GM21737 (cell line): Measurements from ENCODE around the gene PLA2G2F.

Source experiments
- ATAC-seq: cut with Tn5 transposase; IDR thresholded peaks from one replicate; pipeline ENCODE4 v1.9.1; 2021; ENCODE audit warnings: mild to moderate bottlenecking, moderate library complexity; ENCODE audit not compliant: unreplicated experiment

PLA2G2F gene

GRCh38 chr1:20141466-20141865 is 2.3 kb downstream of the PLA2G2F start:
- ATAC-seq, result no peak

- no peak for ATAC-seq
Measured at GRCh38 chr1:20142001-20142710, 3.0 kb downstream of the PLA2G2F start.

- ATAC-seq, result no peak
Measured at GRCh38 chr1:20143318-20143717, 4.2 kb downstream of the PLA2G2F start.

GRCh38 chr1:20143734-20144565 is 4.8 kb downstream of the PLA2G2F start:
- ATAC-seq, result no peak

GRCh38 chr1:20147846-20148570 is 8.9 kb downstream of the PLA2G2F start:
- ATAC-seq, result no peak

- ATAC-seq, result no peak
Measured at GRCh38 chr1:20148571-20149500, 9.7 kb downstream of the PLA2G2F start.

GRCh38 chr1:20149601-20150325 is 10.6 kb downstream of the PLA2G2F start:
- ATAC-seq, result no peak

- no peak for ATAC-seq
Measured at GRCh38 chr1:20150326-20150705, 11.2 kb downstream of the PLA2G2F start.

- ATAC-seq, result no peak
Measured at GRCh38 chr1:20150969-20151368, 11.8 kb downstream of the PLA2G2F start.

GRCh38 chr1:20151906-20152598 is 12.9 kb downstream of the PLA2G2F start:
- no peak for ATAC-seq

- no peak for ATAC-seq
Measured at GRCh38 chr1:20152599-20152930, 13.4 kb downstream of the PLA2G2F start.

DNA sequence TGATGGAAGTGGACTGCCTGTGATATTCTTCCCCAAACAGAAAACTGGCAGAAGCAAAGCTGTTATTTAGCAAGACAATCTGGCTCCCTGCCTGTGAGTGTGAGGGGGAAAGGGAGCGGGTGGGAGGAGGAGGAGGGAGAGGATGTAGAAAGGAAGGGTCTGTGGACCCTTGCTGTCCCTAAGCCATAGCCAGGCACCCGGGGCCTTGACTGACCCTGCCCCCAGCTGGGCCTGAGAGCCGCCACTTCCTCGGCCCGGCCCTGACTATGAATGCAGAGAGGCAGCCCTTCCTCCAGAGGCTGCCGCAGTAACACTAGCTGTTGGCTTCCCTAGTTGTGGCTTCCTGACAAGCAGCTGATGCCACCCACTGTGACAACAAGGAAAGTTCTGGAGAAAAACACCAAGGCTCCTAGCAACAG is 13.9 kb downstream of the PLA2G2F start:
- no peak for ATAC-seq

GRCh38 chr1:20154301-20154831 is 15.2 kb downstream of the PLA2G2F start:
- ATAC-seq, result no peak

- ATAC-seq, result no peak
Measured at GRCh38 chr1:20158358-20159070, 19.4 kb downstream of the PLA2G2F start.

DNA sequence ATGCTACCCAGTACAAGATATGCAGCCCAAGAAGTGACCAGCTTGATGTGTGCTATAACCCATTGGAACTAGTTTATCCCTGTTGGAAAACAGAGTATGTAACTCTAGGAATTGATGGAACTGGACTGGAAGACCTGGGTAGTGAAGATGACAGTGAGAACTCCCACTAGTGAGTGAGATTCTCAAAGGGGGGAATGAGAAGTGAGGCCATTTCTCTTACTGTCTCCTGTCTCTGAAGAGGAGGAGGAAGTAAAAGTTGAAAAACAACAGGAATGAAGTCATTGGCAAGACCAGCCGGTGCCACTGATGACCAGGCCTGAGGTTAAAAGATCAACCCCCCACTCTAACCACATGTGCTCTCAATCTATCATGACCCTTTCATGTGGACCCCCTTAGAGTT is 20.9 kb downstream of the PLA2G2F start:
- ATAC-seq, result no peak

GRCh38 chr1:20164694-20165202 is 25.6 kb downstream of the PLA2G2F start:
- no peak for ATAC-seq

DNA sequence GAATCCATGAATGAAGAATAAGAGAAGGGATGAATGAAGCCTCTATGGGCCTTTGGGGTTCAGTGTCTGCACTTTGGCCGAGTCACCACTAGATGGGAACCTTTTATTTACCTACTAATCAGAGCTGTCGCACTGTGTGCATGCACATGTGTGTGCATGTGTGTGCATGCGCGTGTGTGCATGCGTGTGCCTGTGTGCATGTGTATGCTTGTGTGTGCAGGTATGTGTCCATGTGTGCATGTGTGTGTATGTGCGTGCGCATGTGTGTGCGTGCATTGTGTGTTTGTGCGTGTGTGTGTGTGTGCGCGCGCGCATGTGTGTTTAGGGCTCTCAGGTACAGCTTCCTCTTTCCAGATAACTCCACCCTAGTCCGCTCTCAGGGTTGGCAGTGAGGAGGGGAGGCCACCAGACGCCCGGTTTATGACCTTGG is 26.4 kb downstream of the PLA2G2F start:
- no peak for ATAC-seq

GRCh38 chr1:20166051-20166450 is 26.9 kb downstream of the PLA2G2F start:
- no peak for ATAC-seq
